EL (cell line): ENCODE data around the gene FBXO36.
A peak's percentile ranks its signal among the peaks of the same experiment; 100 is the strongest.

Experiments
- DNase-seq: peaks from one replicate; pipeline ENCODE4 v3.0.0-alpha.2; 2016

Gene FBXO36

GRCh38 chr2:229974266-229974665 lies 52.0 kb downstream of the FBXO36 start:
- DNase-seq: peak; percentile 79

- peak; percentile 75 for DNase-seq
These were observed 58.3 kb downstream of the FBXO36 start for GRCh38 chr2:229980431-229981184.

DNA sequence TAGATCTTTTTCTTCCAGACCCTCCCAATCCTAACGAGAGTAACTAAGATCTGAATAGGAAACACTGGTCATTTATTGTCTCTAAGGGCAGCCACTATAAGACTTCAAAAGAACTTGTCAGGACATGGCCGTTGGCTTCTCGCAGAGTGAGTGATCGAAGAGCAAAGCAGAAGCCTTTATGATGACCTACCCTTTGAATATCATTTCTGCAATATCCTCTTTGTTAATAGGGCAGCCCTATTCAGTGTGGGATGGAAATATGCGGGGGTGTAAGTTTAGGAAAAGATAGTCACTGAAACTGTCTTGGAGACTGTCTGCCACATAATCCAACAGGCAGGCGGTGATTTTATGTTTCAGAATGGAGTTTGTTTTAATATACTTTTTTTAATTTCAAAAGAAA lies 70.9 kb downstream of the FBXO36 start:
- no peak for DNase-seq

- peak; percentile 63 for DNase-seq
These were observed 74.0 kb downstream of the FBXO36 start for GRCh38 chr2:229996320-229996719.

- no peak for DNase-seq
These were observed 75.3 kb downstream of the FBXO36 start for GRCh38 chr2:229997565-229997964.

- DNase-seq: no peak
These were observed 78.0 kb downstream of the FBXO36 start for GRCh38 chr2:230000118-230000841.

GRCh38 chr2:230007931-230008707 lies 85.8 kb downstream of the FBXO36 start:
- peak; percentile 68 for DNase-seq

- DNase-seq: no peak
These were observed 86.4 kb downstream of the FBXO36 start for GRCh38 chr2:230008708-230009066.

DNA sequence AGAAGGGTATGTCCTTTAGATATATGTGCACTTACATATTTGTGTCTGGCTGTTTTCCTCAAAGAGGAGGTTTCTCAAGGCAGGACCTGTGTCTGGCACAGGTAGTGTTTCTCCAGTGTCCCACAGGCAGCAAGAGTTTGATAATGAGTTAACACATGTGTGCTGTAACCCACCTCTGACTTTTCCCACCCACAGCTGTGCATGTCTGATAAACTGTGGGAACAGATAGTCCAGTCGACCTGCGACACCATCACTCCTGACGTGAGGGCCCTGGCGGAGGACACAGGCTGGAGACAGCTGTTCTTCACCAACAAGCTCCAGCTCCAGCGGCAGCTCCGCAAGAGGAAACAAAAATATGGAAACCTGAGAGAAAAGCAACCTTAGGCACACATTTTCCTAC lies 88.2 kb downstream of the FBXO36 start:
- DNase-seq: no peak

DNA sequence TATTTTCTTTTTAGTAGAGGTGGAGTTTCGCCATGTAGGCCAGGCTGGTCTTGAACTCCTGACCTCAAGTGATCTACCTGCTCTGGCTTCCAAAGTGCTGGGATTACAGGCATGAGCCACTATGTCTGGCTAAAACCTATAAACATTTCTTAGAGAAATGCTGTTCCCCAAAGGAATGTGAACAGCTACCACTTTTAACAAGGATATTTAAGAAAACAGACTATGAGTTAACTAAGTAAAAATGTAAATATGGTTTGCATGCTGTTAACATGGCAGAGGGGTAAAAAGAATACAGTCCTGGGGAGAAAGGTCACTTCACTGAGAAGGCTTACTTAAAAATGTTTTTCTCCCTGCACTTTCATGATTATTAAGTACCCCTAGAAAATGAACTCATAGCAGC lies 89.3 kb downstream of the FBXO36 start:
- DNase-seq: peak; percentile 60

DNA sequence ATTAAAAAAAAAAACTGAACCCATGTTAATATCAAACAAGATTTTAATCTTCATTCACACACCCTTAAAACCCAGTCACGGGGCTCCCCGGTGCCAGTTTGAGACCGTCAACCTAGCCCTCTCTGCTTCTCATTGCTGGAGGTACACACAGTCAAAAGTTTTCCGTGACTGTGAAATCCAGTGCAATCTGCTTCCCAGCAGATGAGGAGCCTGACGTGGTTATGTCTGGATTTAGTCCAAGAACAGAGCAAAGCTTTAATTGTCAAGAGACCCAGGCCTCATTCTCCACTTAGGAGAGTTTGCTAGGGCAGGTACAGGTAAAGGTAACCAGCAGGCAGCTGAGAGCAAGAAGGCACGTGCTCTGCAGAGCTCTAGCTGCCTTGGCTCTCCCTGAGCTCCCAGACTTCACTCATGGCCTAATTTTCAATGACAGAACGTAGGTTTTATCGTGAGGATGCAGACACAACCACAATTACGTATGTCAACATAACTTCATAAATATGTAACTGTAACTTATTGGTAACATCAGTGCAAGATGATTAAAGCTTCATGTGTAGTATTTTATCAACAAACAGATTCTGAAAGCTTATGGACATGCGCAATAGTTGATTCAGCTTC lies 90.1 kb downstream of the FBXO36 start:
- no peak for DNase-seq

DNA sequence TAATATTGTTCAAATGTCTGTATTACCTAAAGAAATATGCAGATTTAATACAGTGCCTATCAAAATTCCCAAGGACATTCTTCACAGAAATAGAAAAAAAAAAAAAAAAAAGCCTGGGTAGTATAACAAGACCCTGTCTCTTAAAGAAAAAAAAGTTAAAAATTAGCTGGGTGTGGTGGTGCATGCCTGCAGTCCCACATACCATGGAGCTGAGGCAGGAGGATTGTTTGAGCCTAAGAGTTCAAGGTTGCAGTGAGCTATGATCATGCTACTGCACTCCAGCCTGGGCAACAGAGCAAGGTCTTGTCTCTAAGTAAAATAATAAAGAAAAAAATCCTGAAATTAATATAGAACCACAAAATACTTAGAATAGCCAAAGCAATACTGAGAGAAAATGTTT lies 94.5 kb downstream of the FBXO36 start:
- no peak for DNase-seq

DNA sequence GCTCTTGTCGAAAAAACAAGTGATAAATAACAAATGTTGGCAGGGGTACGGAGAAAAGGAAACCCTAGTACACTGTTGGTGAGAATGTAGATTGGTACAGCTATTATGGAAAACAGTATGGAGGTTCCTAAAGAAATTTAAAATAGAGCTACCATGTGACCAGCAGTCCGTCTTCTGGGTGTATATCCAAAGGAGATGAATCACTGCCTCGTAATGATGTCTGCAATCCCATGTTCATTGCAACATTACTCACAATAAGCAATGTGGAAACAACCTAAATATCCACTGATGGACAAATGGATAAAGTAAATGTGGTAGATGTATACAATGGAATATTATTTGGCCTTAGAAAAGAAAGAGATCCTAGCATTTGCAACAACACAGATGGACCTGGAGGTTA lies 95.8 kb downstream of the FBXO36 start:
- DNase-seq: peak; percentile 64

DNA sequence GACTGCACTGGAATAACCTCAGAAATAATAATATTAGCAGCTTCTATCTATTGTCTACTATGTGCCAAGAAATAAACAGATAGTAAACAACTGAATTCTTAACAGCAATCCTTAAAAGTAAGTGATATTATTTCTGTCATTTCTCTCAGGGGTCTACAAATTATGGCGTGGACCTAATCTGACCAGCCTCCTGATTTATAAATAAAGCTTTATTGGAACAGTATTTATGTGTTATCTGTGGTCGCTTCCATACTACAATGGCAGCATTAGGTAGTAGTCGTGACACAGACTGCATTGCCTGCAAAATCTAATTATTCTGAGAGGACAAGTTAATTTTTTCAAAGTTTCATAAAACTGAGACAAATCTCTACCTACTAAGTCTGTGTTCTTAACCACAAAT lies 97.4 kb downstream of the FBXO36 start:
- no peak for DNase-seq

DNA sequence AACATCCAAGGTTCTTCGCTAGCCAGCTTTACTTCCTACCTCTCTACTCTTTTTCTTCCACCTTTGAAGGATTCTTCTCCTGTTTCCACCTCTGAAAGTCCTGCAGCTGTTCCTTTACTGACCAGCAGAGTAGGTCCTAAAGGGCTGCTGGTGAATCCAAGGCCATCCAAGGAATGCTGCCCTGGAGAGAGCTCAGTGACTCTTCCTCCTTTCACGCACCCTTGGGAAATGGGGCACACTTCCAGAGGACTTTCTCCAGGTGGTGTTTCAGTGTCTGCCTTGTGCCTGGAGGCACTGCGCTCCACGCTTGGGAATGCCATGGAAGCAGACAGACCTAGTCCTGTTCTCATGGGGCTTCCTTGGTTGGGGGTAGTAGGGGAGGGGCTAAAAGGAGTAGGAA lies 101.0 kb downstream of the FBXO36 start:
- DNase-seq: no peak

DNA sequence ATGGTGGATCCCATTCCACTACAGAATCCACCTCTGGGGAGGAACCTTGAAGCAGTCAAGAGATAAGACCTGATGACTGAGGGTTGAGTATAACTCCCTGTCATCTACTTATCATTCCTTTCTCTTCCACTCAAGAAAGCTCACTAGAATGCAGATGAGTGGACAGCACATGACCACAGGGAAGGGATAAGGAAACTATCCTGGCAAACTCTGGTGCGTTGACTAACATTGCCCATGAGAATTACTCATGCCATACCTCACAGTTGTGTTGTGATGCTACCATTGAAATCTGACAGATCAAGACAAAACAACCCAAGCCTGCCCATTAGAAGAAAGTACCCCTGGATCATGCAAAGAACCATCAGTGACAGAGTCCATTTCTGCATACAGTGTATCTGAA lies 119.9 kb downstream of the FBXO36 start:
- no peak for DNase-seq

GRCh38 chr2:230043025-230043424 lies 120.7 kb downstream of the FBXO36 start:
- DNase-seq: no peak

GRCh38 chr2:230043461-230043860 lies 121.2 kb downstream of the FBXO36 start:
- DNase-seq: no peak

DNA sequence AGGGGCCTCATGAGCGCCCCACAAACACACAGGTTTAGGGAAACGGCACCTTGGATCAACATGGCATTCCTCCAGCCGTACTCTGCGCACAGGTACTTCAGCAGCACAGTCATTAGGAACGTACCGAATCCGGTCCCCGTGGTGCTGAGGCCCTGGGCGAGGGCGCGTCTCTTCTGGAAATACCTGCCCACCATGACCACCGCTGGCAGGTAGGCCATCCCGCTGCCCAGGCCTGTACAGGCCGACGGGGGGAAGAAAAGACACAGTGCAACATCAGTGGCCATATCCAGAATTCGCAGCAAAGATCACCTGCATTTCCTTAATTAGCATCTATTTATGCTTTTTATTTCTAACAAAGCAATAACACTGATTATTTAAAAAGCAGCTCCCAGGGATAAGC lies 124.2 kb downstream of the FBXO36 start:
- DNase-seq: no peak

DNA sequence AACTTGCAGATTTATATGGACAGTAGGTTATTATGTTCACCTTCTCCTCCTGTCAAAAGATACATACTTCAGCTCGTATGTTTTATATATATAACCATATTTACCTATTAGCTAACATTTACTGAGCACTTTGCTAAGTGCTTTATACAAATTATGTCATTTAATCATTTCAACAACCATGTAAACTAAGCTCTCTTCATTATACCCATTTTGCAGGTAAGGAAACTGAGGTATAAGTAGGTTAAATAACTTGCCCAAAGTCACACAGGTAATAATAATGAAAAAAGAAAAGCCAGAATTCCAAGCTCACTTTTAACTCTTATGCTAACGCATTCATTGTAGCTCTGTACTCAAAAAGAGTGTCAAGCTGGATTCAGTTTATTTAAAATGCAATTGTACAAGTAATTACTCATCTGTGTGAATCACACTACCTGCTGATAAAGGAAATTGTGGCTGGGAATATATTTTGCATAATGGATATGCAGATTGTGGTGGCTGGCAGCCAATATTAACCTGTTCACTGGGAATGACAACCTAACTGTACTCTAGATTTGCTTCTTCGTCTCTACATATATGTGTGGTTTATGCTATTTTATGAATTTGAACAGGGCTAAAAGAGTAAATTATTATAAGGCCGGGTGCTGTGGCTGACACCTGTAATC lies 125.8 kb downstream of the FBXO36 start:
- no peak for DNase-seq

GRCh38 chr2:230050136-230050535 lies 127.8 kb downstream of the FBXO36 start:
- no peak for DNase-seq

DNA sequence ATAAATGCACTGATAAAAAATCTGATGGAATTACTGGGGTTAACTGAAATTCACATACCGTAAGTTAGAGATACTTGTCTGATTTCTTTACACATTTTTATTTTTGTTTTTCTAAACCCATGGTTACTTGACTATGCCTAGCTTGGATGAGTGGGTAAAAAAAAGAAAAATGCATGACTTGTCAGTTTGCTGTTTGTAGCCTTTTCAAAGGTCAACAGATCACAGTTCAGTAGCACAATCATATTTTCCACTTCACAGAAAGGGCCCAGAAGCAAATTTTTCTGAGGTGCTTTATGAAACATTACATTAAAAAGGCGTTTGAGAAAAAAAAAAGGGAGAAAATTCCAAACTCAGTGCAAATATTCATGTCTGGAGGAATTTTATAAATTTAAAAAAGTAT lies 130.0 kb downstream of the FBXO36 start:
- no peak for DNase-seq
